Stimulated activated CD8-positive, alpha-beta memory T cell treated with anti-CD3 and anti-CD28 coated beads, Interleukin-4, amount 100 ng/mL, for 1 hour (primary cell): ENCODE data around the gene ATP6V1A.
"Not testable (repeated sequence)": the region's sequence is repeated elsewhere in the genome, so short reads cannot be mapped to it uniquely, and the experiment has no call there.

ENCODE experiments used
- DNase-seq, 2 donors: peaks; one replicate each; pipeline ENCODE4 v3.0.0-alpha.2; 2020; ENCODE audit warnings: low read depth in 2 of 2, low spot score in 1 of 2

ATP6V1A gene

GRCh38 chr3:113812854-113813253 is 66.0 kb downstream of the ATP6V1A start:
- DNase-seq: no peak

GRCh38 chr3:113819866-113820265 is 73.0 kb downstream of the ATP6V1A start:
- DNase-seq: no peak

- no peak for DNase-seq
Measured at GRCh38 chr3:113825090-113825489, 78.3 kb downstream of the ATP6V1A start.

GRCh38 chr3:113828600-113828999 is 81.8 kb downstream of the ATP6V1A start:
- DNase-seq: no peak

- DNase-seq: no peak
Measured at GRCh38 chr3:113829576-113830354, 82.9 kb downstream of the ATP6V1A start.

- no peak for DNase-seq
Measured at GRCh38 chr3:113831103-113831355, 84.2 kb downstream of the ATP6V1A start.

GRCh38 chr3:113832477-113833164 is 85.8 kb downstream of the ATP6V1A start:
- no peak for DNase-seq

- no peak for DNase-seq
Measured at GRCh38 chr3:113834983-113835382, 88.1 kb downstream of the ATP6V1A start.

GRCh38 chr3:113838631-113839209 is 91.9 kb downstream of the ATP6V1A start, which contains the start of gene GRAMD1C:
GRAMD1C (plus strand) TSS chr3:113838788; CDS start chr3:113838910, 122 bp downstream.
- peak; percentile 57 to 73 for DNase-seq

- no peak for DNase-seq
Measured at GRCh38 chr3:113839551-113839950, 92.7 kb downstream of the ATP6V1A start.

- no peak for DNase-seq
Measured at GRCh38 chr3:113844622-113845222, 97.9 kb downstream of the ATP6V1A start.

- DNase-seq: no peak
Measured at GRCh38 chr3:113847247-113847646, 100.4 kb downstream of the ATP6V1A start.

GRCh38 chr3:113847664-113848461 is 101.0 kb downstream of the ATP6V1A start:
- DNase-seq: no peak

GRCh38 chr3:113849071-113849470 is 102.2 kb downstream of the ATP6V1A start:
- DNase-seq: not testable (repeated sequence)

- not testable (repeated sequence) for DNase-seq
Measured at GRCh38 chr3:113849841-113850240, 103.0 kb downstream of the ATP6V1A start.

GRCh38 chr3:113850391-113850790 is 103.6 kb downstream of the ATP6V1A start:
- not testable (repeated sequence) for DNase-seq

- DNase-seq: no peak
Measured at GRCh38 chr3:113852506-113852905, 105.7 kb downstream of the ATP6V1A start.
